Measurements from ENCODE around the gene LMNB1. TPM values are rescaled to one million over a fixed set of nuclear protein-coding genes. Genes with fewer than 3 reads are reported as not detected.

LMNB1 gene
- total RNA-seq, 1 donor from 2014 or later = 11.8 TPM

GRCh38 chr5:126826619-126827215 is 49.8 kb downstream of the LMNB1 start:
- intact Hi-C loops (cut with DNase I) = no loop called here
- Histone ChIP-seq H3K36me3 (no peaks in the 10 kb centered on the region), H3K4me1 (no peaks in the 10 kb centered on the region), H3K27me3 (no peaks in the 10 kb centered on the region), H3K9me3 (no peaks in the 10 kb centered on the region), H3K4me3 (no peak overlapping the region), H3K27ac (no peak overlapping the region)
- TF ChIP-seq, protein P1, sequence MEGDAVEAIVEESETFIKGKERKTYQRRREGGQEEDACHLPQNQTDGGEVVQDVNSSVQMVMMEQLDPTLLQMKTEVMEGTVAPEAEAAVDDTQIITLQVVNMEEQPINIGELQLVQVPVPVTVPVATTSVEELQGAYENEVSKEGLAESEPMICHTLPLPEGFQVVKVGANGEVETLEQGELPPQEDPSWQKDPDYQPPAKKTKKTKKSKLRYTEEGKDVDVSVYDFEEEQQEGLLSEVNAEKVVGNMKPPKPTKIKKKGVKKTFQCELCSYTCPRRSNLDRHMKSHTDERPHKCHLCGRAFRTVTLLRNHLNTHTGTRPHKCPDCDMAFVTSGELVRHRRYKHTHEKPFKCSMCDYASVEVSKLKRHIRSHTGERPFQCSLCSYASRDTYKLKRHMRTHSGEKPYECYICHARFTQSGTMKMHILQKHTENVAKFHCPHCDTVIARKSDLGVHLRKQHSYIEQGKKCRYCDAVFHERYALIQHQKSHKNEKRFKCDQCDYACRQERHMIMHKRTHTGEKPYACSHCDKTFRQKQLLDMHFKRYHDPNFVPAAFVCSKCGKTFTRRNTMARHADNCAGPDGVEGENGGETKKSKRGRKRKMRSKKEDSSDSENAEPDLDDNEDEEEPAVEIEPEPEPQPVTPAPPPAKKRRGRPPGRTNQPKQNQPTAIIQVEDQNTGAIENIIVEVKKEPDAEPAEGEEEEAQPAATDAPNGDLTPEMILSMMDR (IDR thresholded peaks at IDR 0.05) = no peak
- DNase-seq (no peak), ATAC-seq (no peak)

GRCh38 chr5:126829098-126829497 is 52.2 kb downstream of the LMNB1 start:
- intact Hi-C loops (cut with DNase I) = no loop called here
- Histone ChIP-seq H3K27me3 (no peaks in the 10 kb centered on the region), H3K36me3 (no peaks in the 10 kb centered on the region), H3K27ac (no peak overlapping the region), H3K4me1 (no peaks in the 10 kb centered on the region), H3K4me3 (no peak overlapping the region), H3K9me3 (no peaks in the 10 kb centered on the region)
- DNase-seq = no peak
- ATAC-seq = no peak
- TF ChIP-seq, protein P1 (IDR thresholded peaks at IDR 0.05) = no peak

- no peak for DNase-seq
- H3K4me3 ChIP-seq = no peak overlapping the region
- no peak for ATAC-seq
- H3K27me3 ChIP-seq = no peaks in the 10 kb centered on the region
- TF ChIP-seq, protein P1 (IDR thresholded peaks at IDR 0.05) = no peak
- no peaks in the 10 kb centered on the region for H3K4me1 ChIP-seq
- no peaks in the 10 kb centered on the region for H3K9me3 ChIP-seq
- H3K36me3 ChIP-seq = no peaks in the 10 kb centered on the region
- intact Hi-C loops (cut with DNase I) = no loop called here
- no peak overlapping the region for H3K27ac ChIP-seq
These were observed 53.1 kb downstream of the LMNB1 start for GRCh38 chr5:126830061-126830460.

DNA sequence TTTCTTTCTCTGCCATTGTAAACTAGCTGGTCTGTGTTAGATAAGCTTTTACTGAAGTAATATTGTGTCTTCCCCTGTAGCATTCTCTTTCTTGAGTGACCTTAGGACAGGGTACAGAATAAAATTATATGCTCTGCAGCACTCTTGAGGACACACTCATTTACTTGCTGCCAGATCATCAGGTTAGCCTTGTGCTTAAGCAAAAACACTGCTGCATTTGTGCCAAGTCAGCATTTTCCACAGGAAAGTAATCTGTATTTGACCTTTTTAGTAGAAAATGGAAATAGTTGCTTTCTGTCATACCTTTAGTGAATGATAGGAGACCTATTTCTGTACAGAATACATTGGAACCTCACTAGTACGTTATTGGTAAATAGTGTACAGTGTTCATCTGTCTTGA is 54.2 kb downstream of the LMNB1 start:
- no peak for ATAC-seq
- intact Hi-C loops (cut with DNase I) = no loop called here

DNA sequence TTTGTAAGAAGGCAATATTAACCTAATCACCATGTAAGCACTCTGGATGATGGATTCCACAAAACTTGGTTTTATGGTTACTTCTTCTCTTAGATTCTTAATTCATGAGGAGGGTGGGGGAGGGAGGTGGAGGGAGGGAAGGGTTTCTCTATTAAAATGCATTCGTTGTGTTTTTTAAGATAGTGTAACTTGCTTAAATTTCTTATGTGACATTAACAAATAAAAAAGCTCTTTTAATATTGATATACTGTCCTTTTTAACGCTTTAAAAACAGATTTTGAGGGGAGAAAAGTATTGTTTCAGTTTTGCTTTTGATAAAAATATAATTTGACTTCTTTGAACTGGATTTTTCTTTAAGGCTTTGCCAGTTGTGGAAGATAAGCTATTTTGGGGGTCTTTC is 59.8 kb downstream of the LMNB1 start:
- Histone ChIP-seq H3K27ac (no peak overlapping the region), H3K9me3 (no peaks in the 10 kb centered on the region), H3K4me1 (no peaks in the 10 kb centered on the region), H3K36me3 (no peaks in the 10 kb centered on the region), H3K27me3 (no peaks in the 10 kb centered on the region), H3K4me3 (no peak overlapping the region)
- DNase-seq (no peak), ATAC-seq (no peak)
- intact Hi-C loops (cut with DNase I) = no loop called here
- TF ChIP-seq, protein P1 (IDR thresholded peaks at IDR 0.05) = no peak

More for the DNA sequence above, 54.2 kb downstream of the LMNB1 start:
- TF ChIP-seq, protein P1 (IDR thresholded peaks at IDR 0.05) = no peak
- no peaks in the 10 kb centered on the region for H3K36me3 ChIP-seq
- H3K4me3 ChIP-seq = no peak overlapping the region
- H3K4me1 ChIP-seq = no peaks in the 10 kb centered on the region
- no peak for DNase-seq
- H3K9me3 ChIP-seq = no peaks in the 10 kb centered on the region
- no peak overlapping the region for H3K27ac ChIP-seq
- no peaks in the 10 kb centered on the region for H3K27me3 ChIP-seq

DNA sequence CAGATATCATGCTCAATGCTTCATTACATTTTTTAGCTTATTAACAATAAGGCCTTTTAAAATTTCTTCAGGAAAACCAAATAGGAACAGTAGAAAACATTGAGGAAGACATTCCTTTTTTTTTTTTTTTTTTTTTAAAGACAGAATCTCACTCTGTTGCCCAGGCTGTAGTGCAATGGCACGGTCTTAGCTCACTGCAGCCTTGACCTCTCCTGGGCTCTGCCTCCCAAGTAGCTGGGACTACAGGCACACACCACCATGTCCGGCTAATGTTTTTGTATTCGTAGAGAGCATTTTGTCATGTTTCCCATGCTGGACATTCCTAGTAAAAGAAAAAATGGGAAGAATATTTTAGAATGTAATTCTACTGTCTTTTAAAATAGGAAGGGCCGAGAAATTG is 60.3 kb downstream of the LMNB1 start:
- no peak overlapping the region for H3K4me3 ChIP-seq
- no peaks in the 10 kb centered on the region for H3K36me3 ChIP-seq
- TF ChIP-seq, protein P1 (IDR thresholded peaks at IDR 0.05) = no peak
- DNase-seq = no peak
- H3K27me3 ChIP-seq = no peaks in the 10 kb centered on the region
- intact Hi-C loops (cut with DNase I) = no loop called here
- no peaks in the 10 kb centered on the region for H3K9me3 ChIP-seq
- H3K27ac ChIP-seq = no peak overlapping the region
- H3K4me1 ChIP-seq = no peaks in the 10 kb centered on the region
- no peak for ATAC-seq
